GM15510 (cell line): ENCODE results near the gene PNPLA3.

Experiments
- POLR2A ChIP-seq: IDR thresholded peaks from 3 replicates; pipeline ENCODE4 v1.6.1; 2011; ENCODE audit warnings: borderline replicate concordance; ENCODE audit not compliant: insufficient read length; ENCODE audit errors: extremely low read depth

PNPLA3 gene

DNA sequence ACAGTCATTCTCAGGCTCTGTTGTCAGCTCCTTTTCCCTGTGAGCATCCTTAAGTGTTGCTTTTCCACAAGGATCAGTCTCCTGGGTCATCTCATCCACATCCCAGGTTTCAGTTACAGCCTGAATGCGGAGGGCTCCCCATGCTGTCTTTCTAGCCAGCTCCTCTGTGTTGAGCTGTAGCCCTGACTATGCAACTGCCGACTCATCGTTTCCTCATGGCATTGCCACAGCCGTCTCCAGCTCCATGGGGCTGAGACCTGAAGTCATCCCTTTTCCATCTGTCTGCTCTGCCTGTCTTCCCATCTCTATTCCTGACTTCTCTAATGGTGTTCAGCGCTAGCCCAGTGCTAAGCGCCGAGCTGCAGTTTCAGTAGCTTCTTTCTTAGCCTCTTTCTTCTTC, 43.5 kb downstream of the PNPLA3 start:
- TF ChIP-seq POLR2A = no peak

DNA sequence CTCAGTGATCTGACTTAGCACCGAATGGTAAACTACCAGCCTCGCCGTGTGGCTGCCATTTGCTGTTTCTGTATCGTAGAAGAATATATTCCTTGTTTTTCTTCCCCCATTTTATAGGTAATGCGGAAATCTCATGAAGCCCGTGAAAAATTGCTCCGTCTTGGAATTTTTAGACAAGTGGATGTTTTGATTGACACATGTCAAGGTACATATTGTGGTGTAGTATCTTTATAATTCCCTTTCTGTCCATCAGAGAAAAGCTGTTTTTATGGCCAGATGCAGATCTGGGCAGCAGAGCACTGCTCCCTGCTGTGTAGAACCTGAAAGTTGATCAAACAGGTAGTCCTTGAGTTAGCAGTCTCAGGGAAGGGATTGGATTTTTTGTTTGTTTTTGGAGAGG, 45.0 kb downstream of the PNPLA3 start:
- TF ChIP-seq POLR2A = no peak

DNA sequence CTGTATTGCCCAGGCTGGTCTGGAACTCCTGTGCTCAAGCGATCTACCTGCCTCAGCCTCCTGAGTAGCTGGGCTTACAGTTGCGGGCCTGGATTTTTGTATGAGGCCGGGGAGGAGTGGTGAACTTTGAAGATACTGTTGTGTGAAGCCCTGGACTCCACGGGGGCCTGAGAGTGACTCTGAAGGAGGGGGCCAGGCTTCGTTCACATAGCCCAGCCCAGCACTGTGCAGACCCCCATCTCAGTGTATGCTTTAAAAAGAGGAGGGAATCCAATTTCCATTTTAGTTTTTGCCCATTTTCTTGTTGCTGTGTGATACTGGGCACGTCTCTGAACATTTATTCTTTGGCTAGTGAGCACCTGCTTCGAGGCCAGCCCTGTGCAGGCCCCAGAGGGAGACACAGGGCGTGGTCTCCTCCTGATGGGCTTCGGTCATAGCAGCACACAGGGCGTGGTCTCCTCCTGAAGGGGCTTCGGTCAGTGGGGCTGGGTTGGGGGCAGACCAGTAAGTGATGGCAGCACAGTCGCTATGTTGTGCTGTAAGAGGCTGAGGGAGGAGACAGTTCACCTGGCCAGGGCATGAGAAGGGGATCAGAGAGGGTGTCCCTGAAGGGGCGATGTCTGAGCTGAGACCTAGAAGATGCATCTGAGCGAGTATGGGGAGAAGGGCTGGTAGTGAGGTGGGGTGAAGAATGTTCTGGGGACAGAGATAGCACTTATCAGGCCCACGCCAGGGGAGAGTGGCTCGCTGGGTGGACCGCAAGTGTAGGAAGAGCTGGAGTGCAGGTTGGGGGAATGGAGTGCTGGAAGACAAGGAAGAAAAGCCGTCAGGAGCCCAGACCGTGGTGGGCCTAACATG, 45.6 kb downstream of the PNPLA3 start:
- no peak for TF ChIP-seq POLR2A

DNA sequence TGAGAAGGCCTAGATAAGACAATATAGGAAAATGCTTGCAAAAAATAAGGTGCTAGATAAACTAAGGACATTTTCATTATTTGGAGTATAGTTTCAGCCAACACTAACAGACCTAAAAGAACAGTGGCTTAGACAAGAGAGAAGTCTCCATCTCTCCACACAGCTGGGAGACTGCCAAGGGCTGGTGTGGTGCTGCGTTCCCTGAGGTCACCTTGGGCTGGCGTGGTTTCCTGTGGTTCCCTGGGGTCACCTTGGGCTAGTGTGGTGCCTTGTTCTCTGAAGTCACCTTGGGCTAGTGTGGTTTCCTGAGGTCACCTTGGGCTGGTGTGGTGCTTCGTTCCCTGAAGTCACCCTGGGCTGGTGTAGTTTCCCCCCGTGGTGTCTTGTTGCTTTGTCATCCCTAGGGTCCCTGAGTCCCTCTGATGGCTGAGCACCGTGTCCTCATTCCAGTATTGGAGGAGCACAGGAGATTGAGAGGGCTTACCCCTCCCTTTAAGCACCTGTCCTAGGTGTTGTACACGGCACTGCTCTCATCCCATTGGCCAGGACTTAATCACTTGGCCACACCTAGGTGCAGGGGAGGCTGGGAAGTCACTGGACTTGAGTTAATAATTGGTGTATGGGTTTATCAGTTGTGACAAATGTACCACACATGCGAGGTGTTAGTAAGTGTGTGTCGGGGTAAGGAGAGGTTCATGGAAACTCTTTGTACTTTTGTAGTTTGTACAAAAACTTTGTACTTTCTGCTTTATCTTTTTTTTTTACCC, 46.6 kb downstream of the PNPLA3 start:
- TF ChIP-seq POLR2A = no peak

DNA sequence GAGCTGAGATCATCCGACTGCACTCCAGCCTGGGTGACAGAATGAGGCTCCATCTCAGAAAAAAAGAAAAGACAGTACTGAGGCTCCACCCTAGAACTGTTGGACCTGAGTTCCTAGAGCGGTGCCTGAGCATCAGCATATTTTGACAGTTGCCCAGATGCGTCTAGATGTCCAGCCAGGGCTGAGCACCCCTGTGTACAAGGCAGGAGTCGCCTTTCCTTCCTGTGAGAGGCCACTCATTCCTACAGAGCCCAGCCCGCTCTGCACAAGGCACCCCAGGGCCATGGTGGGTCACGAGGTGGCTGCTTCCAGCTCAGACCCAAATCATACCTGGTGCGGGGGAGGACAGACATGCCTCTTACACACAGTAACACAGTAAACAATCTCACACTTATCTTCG, 47.5 kb downstream of the PNPLA3 start:
- TF ChIP-seq POLR2A = no peak

DNA sequence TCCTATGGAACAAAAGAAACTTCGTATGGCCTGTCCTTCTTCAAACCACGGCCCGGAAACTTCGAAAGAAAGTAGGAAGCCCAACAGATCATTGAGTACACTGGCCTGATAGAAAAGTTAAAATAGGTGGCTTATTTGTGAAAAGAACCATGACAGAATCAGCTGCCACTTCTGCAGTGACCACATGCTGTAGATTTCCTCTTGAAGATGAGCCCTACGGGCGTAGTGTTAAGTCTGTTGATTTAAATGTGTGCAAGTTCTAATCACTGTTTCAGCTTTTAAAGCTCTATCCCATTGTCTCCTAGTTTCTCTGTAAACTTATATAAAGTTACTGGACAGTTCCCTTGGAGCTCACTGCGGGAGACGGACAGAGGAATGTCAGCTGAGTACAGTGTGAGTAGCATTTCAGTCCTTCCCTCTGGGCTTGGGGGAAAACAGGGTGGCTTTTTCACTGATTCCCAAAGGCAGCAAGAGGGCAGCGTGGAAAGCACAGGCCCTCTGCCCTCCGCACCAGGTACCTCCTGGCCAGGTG, 49.4 kb downstream of the PNPLA3 start:
- no peak for TF ChIP-seq POLR2A

DNA sequence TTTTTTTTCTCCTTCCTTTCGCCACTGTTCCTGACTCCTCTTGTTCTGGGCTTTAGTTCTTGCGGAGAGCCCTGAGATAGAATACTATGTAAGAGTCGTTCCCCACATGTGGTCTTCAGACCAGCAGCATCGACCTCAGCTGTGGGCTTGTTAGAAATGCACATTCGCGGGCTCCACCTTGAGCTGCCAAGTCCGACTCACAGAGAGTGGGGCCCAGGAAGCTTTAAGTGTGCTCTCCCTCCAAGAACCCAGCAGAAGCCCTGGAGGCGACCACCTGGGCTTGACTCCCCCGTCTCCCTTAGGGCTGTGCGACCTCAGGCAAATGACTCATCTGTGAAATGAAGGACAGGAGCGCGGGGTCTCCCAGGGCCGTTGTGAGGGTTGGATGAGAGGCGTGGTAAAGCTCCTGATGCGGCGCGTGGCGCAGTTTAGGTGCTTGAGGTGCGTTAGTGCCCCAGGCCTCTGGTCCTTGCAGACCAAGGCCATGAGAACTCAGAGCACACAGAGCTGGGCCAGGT, 50.5 kb downstream of the PNPLA3 start:
- no peak for TF ChIP-seq POLR2A

DNA sequence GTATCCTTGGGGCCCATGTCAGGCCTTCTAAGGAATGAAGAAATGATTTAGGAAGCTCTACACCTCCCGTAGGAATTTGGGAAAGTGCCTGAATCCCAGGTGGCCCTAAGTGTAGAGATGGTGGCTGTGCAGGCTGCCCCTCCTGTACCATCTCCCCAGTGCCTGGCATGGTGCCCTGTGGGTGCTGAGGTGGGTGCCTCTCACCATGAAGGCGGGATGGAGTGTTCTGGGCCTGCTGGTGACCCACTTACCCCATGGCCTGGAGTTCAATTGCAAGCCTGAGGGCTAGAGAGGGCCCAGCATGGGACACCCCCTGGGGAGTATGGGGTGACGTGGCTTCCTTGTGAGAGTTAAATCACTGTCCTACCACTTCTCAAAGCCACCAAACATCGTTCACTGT, 51.4 kb downstream of the PNPLA3 start:
- no peak for TF ChIP-seq POLR2A

DNA sequence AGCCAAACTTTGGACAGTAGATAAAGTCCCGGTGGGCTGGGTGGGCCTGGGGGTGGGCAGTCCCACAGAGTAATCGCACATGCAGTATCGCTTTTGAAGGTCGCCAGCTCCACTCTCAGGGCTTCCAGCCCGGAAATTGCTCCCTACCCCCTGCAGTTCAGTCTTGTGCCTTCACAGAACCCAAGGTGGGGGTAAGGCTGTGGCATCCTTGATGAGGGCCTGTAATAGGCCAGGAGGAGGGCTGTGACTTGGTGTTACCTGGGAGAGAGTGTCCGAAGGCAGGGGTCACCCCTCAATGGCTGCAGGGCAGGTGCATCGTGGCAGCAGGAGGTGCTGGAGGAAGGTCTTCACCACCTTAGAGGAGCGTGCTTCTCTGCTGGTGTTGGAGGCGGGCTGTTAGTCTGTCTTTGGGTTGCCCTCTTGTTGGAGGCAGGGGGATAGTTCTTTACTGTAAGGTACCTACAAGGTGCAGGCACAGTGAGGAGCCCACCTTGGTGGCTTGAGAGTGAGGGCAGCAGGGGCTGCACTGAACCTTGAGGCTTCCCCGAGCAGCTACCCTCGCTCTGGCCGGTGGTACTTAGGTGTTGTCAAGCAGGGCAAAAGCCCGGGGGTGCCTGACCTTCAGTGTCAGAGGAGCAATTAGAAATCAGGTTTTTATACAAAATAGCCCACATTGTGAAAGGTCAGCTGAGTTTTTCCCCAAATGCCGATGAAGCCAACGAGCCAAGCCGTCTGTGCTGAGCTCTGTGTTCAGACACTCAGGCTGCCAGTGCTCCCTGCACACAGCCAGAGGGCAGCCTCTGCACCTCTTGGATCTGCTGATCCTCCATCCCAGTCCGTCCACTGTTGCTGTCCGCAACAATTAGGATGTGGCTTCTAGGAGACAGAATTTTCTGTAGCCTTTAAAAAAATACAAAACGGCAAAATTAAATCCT, 53.5 kb downstream of the PNPLA3 start:
- no peak for TF ChIP-seq POLR2A

DNA sequence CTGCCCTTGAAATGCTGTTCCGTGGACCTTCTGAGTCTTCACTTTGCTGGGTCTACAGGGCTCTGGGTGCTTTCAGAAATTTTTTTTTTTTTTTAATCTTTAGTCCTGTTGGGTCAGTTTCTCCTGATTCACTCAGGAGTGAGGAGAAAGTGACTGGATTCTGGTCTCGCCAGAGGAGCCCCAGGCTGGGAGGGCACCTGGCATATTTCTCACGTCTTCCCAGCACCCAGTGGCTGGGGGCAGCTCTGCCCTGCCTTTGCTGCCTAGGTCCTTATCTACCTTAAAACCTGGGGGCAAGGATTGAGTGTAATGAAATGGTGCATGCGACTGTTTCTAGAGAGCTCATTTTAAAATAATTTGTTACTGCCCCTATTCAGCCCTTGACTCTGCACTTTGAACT, 55.0 kb downstream of the PNPLA3 start:
- no peak for TF ChIP-seq POLR2A

DNA sequence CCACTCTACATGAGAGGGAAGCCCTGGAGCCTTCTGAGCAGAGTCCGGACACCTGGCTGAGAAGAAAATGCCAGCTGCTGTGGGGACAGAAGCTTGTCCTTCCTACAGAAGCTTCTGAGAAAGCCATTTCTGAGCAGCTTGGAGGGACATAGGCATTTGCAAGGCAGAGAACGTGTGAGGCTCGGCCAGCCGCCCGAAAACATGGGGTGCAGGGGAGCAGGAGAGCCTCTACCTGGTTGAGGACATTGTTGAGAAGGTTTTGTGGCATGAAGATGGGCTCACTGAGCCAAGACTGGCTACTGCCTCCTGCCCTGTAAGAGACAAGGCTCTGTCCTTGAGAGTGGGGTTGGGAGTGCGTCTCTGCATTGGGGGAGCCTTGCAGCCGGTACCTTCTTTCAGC, 57.0 kb downstream of the PNPLA3 start:
- TF ChIP-seq POLR2A = no peak

DNA sequence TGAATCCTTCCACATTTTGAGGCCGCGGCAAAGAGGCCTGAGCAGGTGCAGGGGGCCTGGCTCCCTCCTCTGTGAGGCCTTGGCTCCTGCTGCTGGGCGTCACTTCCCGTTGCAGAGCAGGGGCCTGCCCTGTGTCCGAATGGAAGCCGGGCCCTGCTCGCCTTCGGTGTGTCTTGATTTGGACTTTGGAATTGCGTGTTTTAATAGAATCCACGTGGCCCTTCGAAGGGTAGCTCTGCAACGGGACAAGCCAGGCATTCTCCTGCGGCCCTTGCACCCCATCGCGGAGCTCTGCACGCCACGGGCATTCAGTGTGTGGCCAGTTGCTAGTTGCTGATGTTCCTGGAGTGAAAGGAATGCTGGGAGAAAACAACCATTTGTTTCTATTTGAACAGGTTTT, 57.4 kb downstream of the PNPLA3 start:
- no peak for TF ChIP-seq POLR2A

DNA sequence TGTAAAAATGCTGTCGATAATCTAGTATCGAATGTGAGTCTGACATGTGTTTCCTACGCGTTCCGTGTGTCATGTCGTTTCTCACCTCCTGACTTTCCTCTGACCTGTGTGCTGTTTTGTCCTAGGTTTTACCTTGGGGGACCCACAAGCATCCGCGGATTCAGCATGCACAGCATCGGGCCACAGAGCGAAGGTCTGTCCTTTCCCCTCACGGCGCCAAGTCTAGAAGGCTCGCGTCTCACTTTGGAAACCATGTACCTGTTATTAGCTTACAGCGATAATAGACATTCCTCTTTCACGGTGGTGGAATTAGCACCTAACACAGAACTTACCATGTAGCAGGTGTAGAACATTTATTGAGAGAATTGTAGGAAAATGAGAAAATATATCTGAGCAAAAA, 60.2 kb downstream of the PNPLA3 start:
- no peak for TF ChIP-seq POLR2A

DNA sequence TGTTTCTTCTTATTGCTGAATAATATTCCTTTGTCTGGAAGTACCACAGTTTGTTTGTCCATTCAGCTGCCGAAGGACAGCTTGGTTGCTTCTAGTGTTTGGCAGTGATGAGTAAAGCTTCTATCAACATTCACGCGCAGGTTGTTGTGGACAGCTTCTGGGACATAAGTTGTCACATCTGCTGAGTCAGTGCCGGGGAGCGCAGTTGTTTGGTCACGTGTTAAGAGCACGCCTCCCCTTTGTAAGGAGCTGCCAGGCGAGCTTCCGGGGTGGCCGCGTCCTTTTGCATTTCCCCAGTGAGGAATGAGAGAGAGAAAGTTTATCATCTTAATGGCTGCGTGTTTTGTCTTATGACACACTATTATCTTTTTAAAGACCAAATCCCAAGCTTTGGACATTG, 61.9 kb downstream of the PNPLA3 start:
- TF ChIP-seq POLR2A = no peak
